Suprapubic skin (tissue), 3 donors: ENCODE data around the gene MEF2C.

Source experiments
- CTCF ChIP-seq, 2 donors: fragments of 200-600 bp in 1 of 2; fragments of 450-650 bp in 1 of 2; sonication (generic) in 1 of 2; IDR thresholded peaks; one replicate each; pipeline ENCODE4 v1.5.1; 2016 to 2019; ENCODE audit warnings: antibody characterized with exemption in 2 of 2, mild to moderate bottlenecking in 1 of 2, moderate library complexity in 1 of 2
- EP300 ChIP-seq: sonication (generic); formaldehyde crosslinking; IDR thresholded peaks from one replicate; pipeline ENCODE4 v1.6.1; 2017; ENCODE audit warnings: antibody characterized with exemption
- POLR2A ChIP-seq, 2 donors: fragments of 450-650 bp; IDR thresholded peaks; one replicate each; pipeline ENCODE4 v1.6.1; 2017; ENCODE audit warnings: antibody characterized with exemption in 2 of 2, mild to moderate bottlenecking in 2 of 2, moderate library complexity in 2 of 2

GRCh38 chr5:88741964-88742363 is 141.0 kb downstream of the MEF2C start:
- no peak for TF ChIP-seq EP300
- TF ChIP-seq CTCF (IDR thresholded peaks at IDR 0.05): no peak
- no peak for TF ChIP-seq POLR2A (IDR thresholded peaks at IDR 0.05)
